Aorta (tissue), 5 donors: ENCODE measurements around the gene NENF. TPM values are rescaled to one million over a fixed set of nuclear protein-coding genes. Genes with fewer than 3 reads are reported as not detected.

ENCODE experiments used
- ATAC-seq: fragments of 200-7000 bp; cut with Tn5 transposase; one replicate; pipeline ENCODE4 v1.9.1; 2022; ENCODE audit warnings: moderate library complexity; ENCODE audit not compliant: low FRiP score
- DNase-seq, 2 donors: peaks; one replicate each; pipeline ENCODE4 v3.0.0-alpha.2; 2020
- H3K27ac ChIP-seq, 2 donors: one replicate each; pipeline ENCODE4 v1.5.1; 2013; ENCODE audit warnings: low read length in 2 of 2, mild to moderate bottlenecking in 2 of 2, moderate library complexity in 2 of 2, control low read depth in 1 of 2, inconsistent platforms in 1 of 2, low read depth in 1 of 2
- H3K27me3 ChIP-seq, 2 donors: one replicate each; pipeline ENCODE4 v1.6.1; 2013; ENCODE audit warnings: control low read depth in 1 of 2, low read length in 1 of 2, mild to moderate bottlenecking in 1 of 2, moderate library complexity in 1 of 2; ENCODE audit not compliant: insufficient read depth in 2 of 2, control insufficient read depth in 1 of 2
- H3K36me3 ChIP-seq, 2 donors: one replicate each; pipeline ENCODE4 v1.6.1; 2013; ENCODE audit warnings: control low read depth in 1 of 2, low read length in 1 of 2, mild to moderate bottlenecking in 1 of 2; ENCODE audit not compliant: insufficient read depth in 2 of 2, control insufficient read depth in 1 of 2
- H3K4me1 ChIP-seq, 2 donors: one replicate each; pipeline ENCODE4 v1.6.1; 2013; ENCODE audit warnings: low read length in 2 of 2, control low read depth in 1 of 2, mild to moderate bottlenecking in 1 of 2, moderate library complexity in 1 of 2; ENCODE audit not compliant: insufficient read depth in 2 of 2, control insufficient read depth in 1 of 2
- H3K4me3 ChIP-seq, 2 donors: one replicate each; pipeline ENCODE4 v1.5.1; 2013; ENCODE audit warnings: low read length in 2 of 2, control low read depth in 1 of 2, mild to moderate bottlenecking in 1 of 2
- H3K9me3 ChIP-seq: one replicate; pipeline ENCODE4 v1.6.1; 2013; ENCODE audit warnings: mild to moderate bottlenecking, low read length; ENCODE audit not compliant: control insufficient read depth
- WGBS, 2 donors: extraction: QIAGEN DNeasy Blood & Tissue Kit; methylation state at CpG; one replicate each; pipeline ENCODE4 v1.1.7; 2013; 5-methylcytosine and 5-hydroxymethylcytosine counted together
- intact Hi-C, 2 donors: fragments of 100-400 bp; cut with DNase I; formaldehyde crosslinking; loops; one replicate each; pipeline versions ENCODE4 v1.14.2 to v1.15.0; 2022
- polyA plus RNA-seq, 2 donors: library from polyadenylated mRNA; stranded (reverse); fragments of 200-250 nt; gene quantifications; one replicate each; pipeline ENCODE4 v1.2.3, GENCODE V29; 2013
- total RNA-seq, 2 donors: library from RNA; stranded (reverse); fragmentation: NEBNext Ultra II Directional; extraction: Animal tissue kit (Norgen Biotek cat#: 25700); gene quantifications; one replicate each; pipeline ENCODE4 v1.2.1, GENCODE V29; 2021
- donor health status: healthy with polysubstance abuse.
- donor health status: Bipolar disorder and iron deficiency.
- donor health status: DM: no; HTN: no; CAD: no.
- donor health status: DM: no; HTN: no; CAD: no.
- donor health status: DM: yes; HTN: yes; CAD: no.

The NENF gene
- total and polyA plus RNA-seq, 4 donors: 67.9 to 148 (median 107) TPM

DNA sequence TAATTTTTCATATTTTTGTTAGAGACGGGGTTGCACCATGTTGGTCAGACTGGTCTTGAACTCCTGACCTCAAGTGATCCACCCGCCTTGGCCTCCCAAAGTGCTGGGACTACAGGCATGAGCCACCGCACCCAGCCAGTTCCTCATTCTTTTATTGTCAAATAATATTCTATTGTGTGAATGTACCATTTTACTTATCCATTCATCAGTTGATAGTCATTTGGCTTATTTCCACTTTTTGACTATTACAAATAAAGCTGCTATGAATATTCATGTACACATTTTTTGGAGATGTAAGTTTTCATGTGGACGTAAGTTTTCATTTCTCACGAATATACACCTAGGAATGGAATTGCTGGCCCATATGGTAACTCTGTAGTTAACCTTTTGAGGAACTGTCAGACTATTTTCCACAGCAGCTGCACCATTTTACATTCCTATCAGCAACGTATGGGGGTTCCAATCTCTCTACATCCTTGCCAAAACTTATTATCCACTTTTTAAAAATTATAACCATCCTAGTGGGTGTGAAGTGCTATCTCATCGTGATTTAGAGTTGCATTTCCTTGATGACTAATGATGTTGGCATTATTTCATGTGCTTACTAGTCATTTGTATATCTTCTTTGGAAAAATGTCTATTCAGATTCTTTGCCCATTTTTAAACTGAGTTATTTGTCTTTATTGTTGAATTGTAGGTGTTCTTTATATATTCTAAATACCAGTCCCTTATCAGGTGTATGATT lies 30.7 kb upstream of the NENF start:
- Histone ChIP-seq H3K4me3 (no peak overlapping the region), H3K9me3 (no peaks in the 10 kb centered on the region), H3K4me1 (no peaks in the 10 kb centered on the region), H3K27me3 (no peaks in the 10 kb centered on the region), H3K36me3 (no peaks in the 10 kb centered on the region), H3K27ac (no peak overlapping the region)
- DNase-seq (no peak), ATAC-seq (no peak)
- intact Hi-C loops: no loop called here
- WGBS, 2 donors: 82 to 83% methylated on average over 7 of the region's 7 CpGs

- H3K9me3 ChIP-seq: no peaks in the 10 kb centered on the region
- H3K4me3 ChIP-seq: no peak overlapping the region
- H3K4me1 ChIP-seq: no peaks in the 10 kb centered on the region
- DNase-seq: no peak
- no peak overlapping the region for H3K27ac ChIP-seq
- intact Hi-C loops: no loop called here
- no peaks in the 10 kb centered on the region for H3K36me3 ChIP-seq
- 93 to 94% methylated on average over 7 of the region's 7 CpGs for WGBS, 2 donors
- ATAC-seq: no peak
- no peaks in the 10 kb centered on the region for H3K27me3 ChIP-seq
Measured at GRCh38 chr1:212402666-212403321, 29.9 kb upstream of the NENF start.

GRCh38 chr1:212410231-212410820 lies 22.4 kb upstream of the NENF start:
- H3K9me3 ChIP-seq: no peaks in the 10 kb centered on the region
- 94 to 98% methylated on average over 8 of the region's 8 CpGs for WGBS, 2 donors
- no peak overlapping the region for H3K4me3 ChIP-seq
- H3K27ac ChIP-seq: no peak overlapping the region
- intact Hi-C loops: no loop called here
- no peaks in the 10 kb centered on the region for H3K4me1 ChIP-seq
- ATAC-seq (no peak), DNase-seq (no peak)
- no peaks in the 10 kb centered on the region for H3K27me3 ChIP-seq
- peaks cover 0 to 3% of the 10 kb centered on the region in 2 donors for H3K36me3 ChIP-seq

DNA sequence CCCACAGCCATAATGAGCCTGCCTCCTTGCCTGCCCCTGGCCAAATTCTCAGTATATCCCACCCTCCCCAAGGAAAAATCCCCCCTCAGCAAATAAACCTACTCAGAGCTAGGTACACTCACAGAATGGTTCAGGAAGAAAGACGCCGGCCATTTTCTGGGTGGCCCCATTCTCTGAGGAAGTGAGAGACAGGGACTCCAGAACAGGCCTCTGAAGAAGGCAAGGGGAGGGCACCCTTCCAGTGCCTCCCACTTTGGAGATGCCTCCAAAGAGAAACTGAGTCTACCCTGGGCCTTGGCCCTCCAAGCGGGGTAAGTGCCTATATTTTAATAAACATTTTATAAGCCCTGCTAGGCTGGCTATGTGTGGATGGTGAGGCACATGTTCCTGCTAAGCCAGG lies 20.3 kb upstream of the NENF start:
- H3K4me1 ChIP-seq: no peaks in the 10 kb centered on the region

GRCh38 chr1:212413902-212414327 lies 18.8 kb upstream of the NENF start:
- intact Hi-C loops: no loop called here
- DNase-seq: no peak
- WGBS, 2 donors: 14 to 15% methylated on average over 21 of the region's 21 CpGs

More for the DNA sequence above, 20.3 kb upstream of the NENF start:
- 93 to 94% methylated on average over 3 of the region's 3 CpGs for WGBS, 2 donors
- H3K9me3 ChIP-seq: no peaks in the 10 kb centered on the region
- peaks cover 0 to 3% of the 10 kb centered on the region in 2 donors for H3K36me3 ChIP-seq
- ATAC-seq: no peak
- no peak overlapping the region for H3K27ac ChIP-seq
- DNase-seq: no peak
- no peaks in the 10 kb centered on the region for H3K27me3 ChIP-seq
- H3K4me3 ChIP-seq: no peak overlapping the region
- intact Hi-C loops: no loop called here

DNA sequence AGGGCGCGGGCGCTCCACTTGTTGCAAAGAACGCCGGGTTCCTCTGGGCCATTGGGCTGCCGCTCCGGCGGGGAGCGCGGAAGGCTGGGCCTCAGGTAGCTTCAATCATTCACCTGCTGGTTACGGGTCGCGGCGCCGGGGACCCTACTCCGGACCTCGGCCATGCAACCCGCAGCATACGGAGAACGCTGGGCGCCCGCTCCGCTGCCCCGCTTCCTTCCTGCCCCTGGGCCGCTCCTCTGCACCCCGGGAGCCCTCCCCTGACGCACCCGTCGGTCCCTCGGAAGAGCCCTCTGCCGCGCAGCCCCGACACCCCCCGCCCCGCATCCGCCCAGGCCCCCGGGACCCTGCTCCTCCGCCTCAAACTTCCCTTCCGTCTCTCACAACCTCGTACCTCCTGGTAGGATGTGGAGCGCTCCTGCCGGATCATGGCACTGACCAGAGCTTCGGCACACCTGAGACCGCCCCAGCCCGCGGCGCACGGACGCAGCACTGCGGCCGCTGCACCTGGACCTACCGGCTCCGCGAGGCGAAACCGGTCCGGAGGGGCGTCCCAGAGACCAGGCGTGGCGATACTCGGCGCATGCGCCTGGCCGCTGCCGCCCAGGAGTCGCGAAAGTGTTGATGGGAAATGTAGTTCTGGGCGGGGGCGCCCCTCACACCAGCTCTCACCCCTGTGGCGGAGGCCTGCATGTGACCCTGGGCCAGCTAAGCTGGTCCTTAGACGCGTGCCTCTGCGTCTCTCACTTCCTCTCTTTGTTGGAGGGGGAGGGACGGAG lies 18.2 kb upstream of the NENF start, which contains the start of gene PACC1:
PACC1 (minus strand) TSS at position 559 of the 779 bp plus-strand sequence; CDS start at position 430, 129 bp downstream.
- peak; percentile 95 for ATAC-seq
- H3K27me3 ChIP-seq: no peaks in the 10 kb centered on the region
- WGBS, 2 donors: 0 to 1% methylated on average over 73 to 74 of the region's 74 CpGs
- H3K9me3 ChIP-seq: no peaks in the 10 kb centered on the region
- DNase-seq: peak; percentile 95 to 96
- intact Hi-C loops: loop anchor here in 1 of 2 donors (5.0 kb wide), 1 partner anchor 38 kb away; no protein-coding TSS in a partner anchor
- H3K4me3 ChIP-seq: peak within 1 kb of the TSS; percentile 74 to 82
- peaks cover 0 to 3% of the 10 kb centered on the region in 2 donors for H3K36me3 ChIP-seq
- H3K27ac ChIP-seq: no peak within 1 kb of the TSS
- H3K4me1 ChIP-seq: no peaks in the 10 kb centered on the region

More at GRCh38 chr1:212413902-212414327, 18.8 kb upstream of the NENF start:
- H3K27ac ChIP-seq: no peak overlapping the region
- ATAC-seq: peak; percentile 65
- peak overlapping the region; percentile 74 to 82 for H3K4me3 ChIP-seq
- H3K9me3 ChIP-seq: no peaks in the 10 kb centered on the region
- peaks cover 0 to 3% of the 10 kb centered on the region in 2 donors for H3K36me3 ChIP-seq
- H3K27me3 ChIP-seq: no peaks in the 10 kb centered on the region
- H3K4me1 ChIP-seq: no peaks in the 10 kb centered on the region

DNA sequence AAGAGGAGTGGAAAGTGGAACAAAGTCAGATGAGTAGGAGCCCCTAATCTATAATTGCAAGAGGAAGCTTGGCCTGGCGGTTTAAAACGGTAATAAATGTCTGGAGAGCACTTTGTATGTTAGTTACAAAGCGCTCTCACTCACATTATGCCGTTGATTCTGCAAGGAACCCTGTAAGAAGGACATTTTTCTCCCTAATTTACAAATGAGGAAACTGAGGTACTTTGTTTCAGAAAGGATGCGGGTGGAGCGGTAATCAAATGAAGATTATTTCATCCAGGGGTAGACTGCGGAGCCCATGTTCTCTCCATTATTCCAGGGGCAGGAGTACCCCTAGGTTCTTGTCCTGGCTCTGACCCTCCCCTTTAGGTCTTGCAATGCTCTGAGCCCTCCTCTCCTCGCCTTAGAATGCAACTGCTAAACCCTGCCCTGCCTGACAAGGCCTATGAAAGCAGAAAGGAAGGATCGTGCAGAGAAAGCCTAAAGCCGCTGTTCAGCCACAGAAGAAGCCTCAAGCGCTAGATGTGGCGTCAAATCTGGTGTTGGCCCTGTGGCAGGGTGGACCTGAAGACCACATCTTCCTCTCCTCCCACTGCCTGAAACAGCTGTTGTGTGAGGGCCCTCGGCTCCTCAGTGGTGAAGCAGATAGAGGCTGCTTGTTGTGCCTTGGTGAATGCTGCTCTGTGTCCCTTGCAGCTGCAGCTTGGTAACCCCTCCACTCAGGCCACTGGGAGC lies 17.4 kb upstream of the NENF start:
- ATAC-seq: no peak
- intact Hi-C loops: loop anchor here in 1 of 2 donors (5.0 kb wide), 1 partner anchor 37 kb away; no protein-coding TSS in a partner anchor
- H3K36me3 ChIP-seq: no peaks in the 10 kb centered on the region

GRCh38 chr1:212421165-212421564 lies 11.6 kb upstream of the NENF start:
- H3K27ac ChIP-seq: no peak overlapping the region
- H3K36me3 ChIP-seq: no peaks in the 10 kb centered on the region
- WGBS, 2 donors: 57 to 65% methylated on average over 2 of the region's 2 CpGs
- H3K9me3 ChIP-seq: no peaks in the 10 kb centered on the region
- H3K27me3 ChIP-seq: no peaks in the 10 kb centered on the region
- DNase-seq (no peak), ATAC-seq (no peak)
- intact Hi-C loops: no loop called here
- no peaks in the 10 kb centered on the region for H3K4me1 ChIP-seq
- no peak overlapping the region for H3K4me3 ChIP-seq

More for the DNA sequence above, 17.4 kb upstream of the NENF start:
- WGBS, 2 donors: 73 to 76% methylated on average over 13 of the region's 13 CpGs
- Histone ChIP-seq H3K27ac (no peak overlapping the region), H3K9me3 (no peaks in the 10 kb centered on the region), H3K27me3 (no peaks in the 10 kb centered on the region), H3K4me3 (no peak overlapping the region), H3K4me1 (no peaks in the 10 kb centered on the region)
- DNase-seq: no peak
